BLaER1 (cell line): ENCODE results near the gene MARCHF6.
"Not testable (repeated sequence)": the region's sequence is repeated elsewhere in the genome, so short reads cannot be mapped to it uniquely, and the experiment has no call there.

ENCODE experiments used
- H3K27ac ChIP-seq: shearing (Covaris generic); formaldehyde crosslinking; 2 replicates; pipeline ENCODE4 v1.8.1; 2022
- H3K27me3 ChIP-seq: shearing (Covaris generic); formaldehyde crosslinking; 2 replicates; pipeline ENCODE4 v1.8.1; 2022
- H3K36me3 ChIP-seq: shearing (Covaris generic); formaldehyde crosslinking; 2 replicates; pipeline ENCODE4 v1.8.1; 2022
- H3K4me1 ChIP-seq: shearing (Covaris generic); formaldehyde crosslinking; 2 replicates; pipeline ENCODE4 v1.8.1; 2022
- H3K4me2 ChIP-seq: shearing (Covaris generic); formaldehyde crosslinking; 2 replicates; pipeline ENCODE4 v1.8.1; 2022
- H3K4me3 ChIP-seq: shearing (Covaris generic); formaldehyde crosslinking; 2 replicates; pipeline ENCODE4 v1.8.1; 2022
- H3K9ac ChIP-seq: shearing (Covaris generic); formaldehyde crosslinking; 2 replicates; pipeline ENCODE4 v1.8.1; 2022
- H3K9me3 ChIP-seq: shearing (Covaris generic); formaldehyde crosslinking; 2 replicates; pipeline ENCODE4 v1.8.1; 2022
- H4K20me1 ChIP-seq: shearing (Covaris generic); formaldehyde crosslinking; 2 replicates; pipeline ENCODE4 v1.8.1; 2022
- Cebpa-rat ChIP-seq: shearing (Covaris generic); IDR thresholded peaks from 2 replicates; pipeline ENCODE4 v1.8.1; 2022

MARCHF6 gene, protein sequence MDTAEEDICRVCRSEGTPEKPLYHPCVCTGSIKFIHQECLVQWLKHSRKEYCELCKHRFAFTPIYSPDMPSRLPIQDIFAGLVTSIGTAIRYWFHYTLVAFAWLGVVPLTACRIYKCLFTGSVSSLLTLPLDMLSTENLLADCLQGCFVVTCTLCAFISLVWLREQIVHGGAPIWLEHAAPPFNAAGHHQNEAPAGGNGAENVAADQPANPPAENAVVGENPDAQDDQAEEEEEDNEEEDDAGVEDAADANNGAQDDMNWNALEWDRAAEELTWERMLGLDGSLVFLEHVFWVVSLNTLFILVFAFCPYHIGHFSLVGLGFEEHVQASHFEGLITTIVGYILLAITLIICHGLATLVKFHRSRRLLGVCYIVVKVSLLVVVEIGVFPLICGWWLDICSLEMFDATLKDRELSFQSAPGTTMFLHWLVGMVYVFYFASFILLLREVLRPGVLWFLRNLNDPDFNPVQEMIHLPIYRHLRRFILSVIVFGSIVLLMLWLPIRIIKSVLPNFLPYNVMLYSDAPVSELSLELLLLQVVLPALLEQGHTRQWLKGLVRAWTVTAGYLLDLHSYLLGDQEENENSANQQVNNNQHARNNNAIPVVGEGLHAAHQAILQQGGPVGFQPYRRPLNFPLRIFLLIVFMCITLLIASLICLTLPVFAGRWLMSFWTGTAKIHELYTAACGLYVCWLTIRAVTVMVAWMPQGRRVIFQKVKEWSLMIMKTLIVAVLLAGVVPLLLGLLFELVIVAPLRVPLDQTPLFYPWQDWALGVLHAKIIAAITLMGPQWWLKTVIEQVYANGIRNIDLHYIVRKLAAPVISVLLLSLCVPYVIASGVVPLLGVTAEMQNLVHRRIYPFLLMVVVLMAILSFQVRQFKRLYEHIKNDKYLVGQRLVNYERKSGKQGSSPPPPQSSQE

DNA sequence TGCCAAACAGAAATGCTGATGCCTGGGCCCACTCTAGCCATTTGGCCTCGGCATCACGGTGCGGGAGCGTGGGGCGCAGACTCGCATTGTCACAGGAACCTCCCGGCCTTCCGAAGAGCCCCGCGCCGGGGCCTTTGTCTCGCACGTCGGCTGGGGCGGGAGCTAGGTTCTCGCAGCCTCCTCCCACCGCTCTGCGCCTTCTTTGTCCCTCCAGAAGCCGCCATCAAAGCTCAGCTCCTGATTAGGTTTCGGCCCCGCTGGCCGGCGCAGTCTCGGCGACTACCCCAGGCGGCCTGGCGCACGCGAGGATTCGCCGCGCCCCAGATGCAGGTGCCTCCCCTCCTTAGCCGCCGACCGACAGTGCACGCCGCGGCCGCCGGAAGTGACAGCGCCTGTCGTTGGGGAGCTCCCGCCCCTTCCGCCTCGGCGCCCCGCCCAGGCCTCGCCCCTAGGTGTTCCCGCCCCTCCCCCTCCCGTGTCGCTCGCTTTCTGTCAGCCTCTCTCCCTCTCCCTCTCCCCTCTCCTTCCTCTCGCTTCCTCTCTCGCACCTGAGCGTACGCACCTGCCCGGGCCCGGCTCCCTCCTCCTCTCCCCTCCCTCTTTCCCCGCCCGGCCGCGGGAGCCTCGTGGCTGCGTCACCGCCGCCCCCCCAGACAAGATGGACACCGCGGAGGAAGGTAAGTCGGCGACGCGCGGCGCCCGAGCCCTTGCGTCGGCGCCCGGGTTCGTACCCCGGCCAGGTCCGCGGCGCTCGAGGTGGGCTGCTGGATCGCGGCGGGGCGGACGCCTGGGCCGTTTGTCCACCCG is at the start of gene MARCHF6:
Gene MARCHF6 (plus strand): TSS at position 455 of the 807 bp plus-strand sequence. CDS start 204 bp downstream, at position 659.
- no peaks in the 10 kb centered on the region for H3K9me3 ChIP-seq
- H4K20me1 ChIP-seq = peaks cover 44% of the 10 kb centered on the region
- H3K4me3 ChIP-seq = peak within 1 kb of the TSS; percentile 92
- TF ChIP-seq Cebpa-rat = no peak
- H3K4me2 ChIP-seq = peak within 1 kb of the TSS; percentile 89
- H3K9ac ChIP-seq = peak within 1 kb of the TSS; percentile 94
- no peaks in the 10 kb centered on the region for H3K36me3 ChIP-seq
- peaks cover 47% of the 10 kb centered on the region for H3K4me1 ChIP-seq
- H3K27me3 ChIP-seq = no peaks in the 10 kb centered on the region
- peak within 1 kb of the TSS; percentile 96 for H3K27ac ChIP-seq

DNA sequence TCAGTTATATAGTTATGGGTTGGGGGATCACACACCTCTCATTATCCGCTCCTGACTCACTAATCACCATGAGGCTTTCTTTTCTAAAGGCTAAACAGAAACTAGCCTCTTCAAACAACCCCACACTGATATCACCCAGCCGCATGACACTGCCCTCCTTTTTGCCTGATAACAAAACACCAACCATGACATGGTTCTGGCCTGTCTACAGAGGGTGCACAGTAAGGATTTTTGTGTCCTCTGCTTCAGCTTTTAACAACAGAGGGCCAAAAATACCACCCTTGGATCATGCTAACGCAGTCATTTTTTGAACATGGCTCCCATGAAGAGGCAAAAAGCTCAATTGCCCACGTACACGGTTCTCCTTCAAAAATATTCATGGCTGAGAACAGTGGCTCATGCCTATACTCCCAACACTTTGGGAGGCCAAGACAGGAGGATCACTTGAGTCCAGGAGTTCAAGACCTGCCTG is 49.8 kb upstream of the MARCHF6 start:
- H3K9ac ChIP-seq = no peak overlapping the region
- H3K4me1 ChIP-seq = no peaks in the 10 kb centered on the region
- peaks cover 27% of the 10 kb centered on the region for H3K27me3 ChIP-seq
- H3K9me3 ChIP-seq = peaks cover 6% of the 10 kb centered on the region; the same call in 1 of the 2 replicates
- TF ChIP-seq Cebpa-rat = no peak
- no peak overlapping the region for H3K4me3 ChIP-seq
- H3K27ac ChIP-seq = no peak overlapping the region
- H4K20me1 ChIP-seq = no peaks in the 10 kb centered on the region
- H3K4me2 ChIP-seq = no peak overlapping the region
- H3K36me3 ChIP-seq = no peaks in the 10 kb centered on the region

DNA sequence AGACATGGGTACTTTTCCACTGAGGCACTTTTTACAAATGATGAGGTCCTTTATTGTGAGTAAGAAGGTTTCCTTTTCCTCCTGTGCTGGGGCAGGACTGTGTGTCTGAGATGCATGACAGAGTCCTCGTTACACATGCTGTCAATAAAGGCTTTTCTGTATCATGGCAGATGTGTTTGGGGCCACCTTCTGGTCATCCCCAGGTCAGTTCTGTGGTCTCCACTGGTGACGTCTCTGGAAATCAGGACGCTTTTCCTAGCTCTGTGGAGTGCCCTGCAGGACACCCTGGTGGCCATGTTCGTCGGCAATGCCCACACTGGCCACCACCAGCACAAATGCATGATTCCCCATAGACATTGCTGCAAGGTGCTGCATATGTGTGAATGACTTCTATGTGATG is 48.6 kb upstream of the MARCHF6 start:
- TF ChIP-seq Cebpa-rat = no peak
- Histone ChIP-seq H3K4me1 (no peaks in the 10 kb centered on the region), H3K27ac (no peak overlapping the region), H3K9me3 (peaks cover 6% of the 10 kb centered on the region; the same call in 1 of the 2 replicates), H3K9ac (no peak overlapping the region), H3K4me3 (no peak overlapping the region), H3K27me3 (peaks cover 30% of the 10 kb centered on the region), H3K36me3 (no peaks in the 10 kb centered on the region), H4K20me1 (no peaks in the 10 kb centered on the region), H3K4me2 (no peak overlapping the region)

DNA sequence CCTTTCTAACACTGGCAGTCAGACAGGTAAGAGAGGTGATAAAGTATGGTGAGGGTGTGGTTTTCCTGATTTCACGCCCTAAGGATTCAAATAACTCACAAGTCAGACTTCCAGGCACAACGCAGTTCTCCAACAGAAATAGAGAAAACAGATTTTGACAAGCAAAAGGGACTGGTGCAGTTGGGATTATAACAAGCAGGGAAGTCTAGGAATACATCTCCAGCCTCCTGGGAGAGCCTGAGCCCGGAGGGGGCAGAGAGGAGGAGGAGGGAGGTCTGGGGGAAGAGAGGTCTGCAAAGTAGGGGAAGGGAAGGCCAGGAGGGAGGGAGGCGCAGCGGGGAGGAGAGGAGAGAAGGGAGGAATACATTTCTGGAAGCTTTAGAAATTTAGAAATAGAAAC is 47.4 kb upstream of the MARCHF6 start:
- no peak overlapping the region for H3K4me3 ChIP-seq
- no peaks in the 10 kb centered on the region for H3K36me3 ChIP-seq
- no peak for TF ChIP-seq Cebpa-rat
- no peaks in the 10 kb centered on the region for H4K20me1 ChIP-seq
- no peaks in the 10 kb centered on the region for H3K4me1 ChIP-seq
- H3K4me2 ChIP-seq = no peak overlapping the region
- H3K27me3 ChIP-seq = peaks cover 30% of the 10 kb centered on the region
- peaks cover 6% of the 10 kb centered on the region; the same call in 1 of the 2 replicates for H3K9me3 ChIP-seq
- H3K9ac ChIP-seq = no peak overlapping the region
- no peak overlapping the region for H3K27ac ChIP-seq

DNA sequence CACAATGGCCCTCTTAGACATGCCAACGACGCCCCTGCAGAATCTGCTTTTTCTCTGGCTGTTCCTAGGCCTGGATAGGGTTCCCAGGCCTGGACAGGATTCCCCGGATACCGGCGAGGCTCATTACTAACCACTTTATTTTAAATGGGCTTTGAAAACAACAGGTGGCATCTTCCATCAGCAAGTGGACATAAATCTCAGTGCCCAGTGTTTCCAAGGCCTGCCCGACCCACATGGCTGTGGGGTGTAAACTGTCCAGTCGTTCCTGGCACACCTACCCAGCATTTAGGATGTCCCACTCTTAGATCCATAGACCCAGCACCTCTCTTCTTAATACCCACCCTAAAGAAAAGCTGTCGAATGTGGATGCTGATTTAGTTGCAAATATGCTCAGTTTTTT is 46.7 kb upstream of the MARCHF6 start:
- no peak overlapping the region for H3K9ac ChIP-seq
- H3K9me3 ChIP-seq = peaks cover 6% of the 10 kb centered on the region; the same call in 1 of the 2 replicates
- no peaks in the 10 kb centered on the region for H4K20me1 ChIP-seq
- no peaks in the 10 kb centered on the region for H3K36me3 ChIP-seq
- no peak overlapping the region for H3K4me3 ChIP-seq
- TF ChIP-seq Cebpa-rat = no peak
- H3K27me3 ChIP-seq = peaks cover 30% of the 10 kb centered on the region
- no peak overlapping the region for H3K27ac ChIP-seq
- no peak overlapping the region for H3K4me2 ChIP-seq
- no peaks in the 10 kb centered on the region for H3K4me1 ChIP-seq

DNA sequence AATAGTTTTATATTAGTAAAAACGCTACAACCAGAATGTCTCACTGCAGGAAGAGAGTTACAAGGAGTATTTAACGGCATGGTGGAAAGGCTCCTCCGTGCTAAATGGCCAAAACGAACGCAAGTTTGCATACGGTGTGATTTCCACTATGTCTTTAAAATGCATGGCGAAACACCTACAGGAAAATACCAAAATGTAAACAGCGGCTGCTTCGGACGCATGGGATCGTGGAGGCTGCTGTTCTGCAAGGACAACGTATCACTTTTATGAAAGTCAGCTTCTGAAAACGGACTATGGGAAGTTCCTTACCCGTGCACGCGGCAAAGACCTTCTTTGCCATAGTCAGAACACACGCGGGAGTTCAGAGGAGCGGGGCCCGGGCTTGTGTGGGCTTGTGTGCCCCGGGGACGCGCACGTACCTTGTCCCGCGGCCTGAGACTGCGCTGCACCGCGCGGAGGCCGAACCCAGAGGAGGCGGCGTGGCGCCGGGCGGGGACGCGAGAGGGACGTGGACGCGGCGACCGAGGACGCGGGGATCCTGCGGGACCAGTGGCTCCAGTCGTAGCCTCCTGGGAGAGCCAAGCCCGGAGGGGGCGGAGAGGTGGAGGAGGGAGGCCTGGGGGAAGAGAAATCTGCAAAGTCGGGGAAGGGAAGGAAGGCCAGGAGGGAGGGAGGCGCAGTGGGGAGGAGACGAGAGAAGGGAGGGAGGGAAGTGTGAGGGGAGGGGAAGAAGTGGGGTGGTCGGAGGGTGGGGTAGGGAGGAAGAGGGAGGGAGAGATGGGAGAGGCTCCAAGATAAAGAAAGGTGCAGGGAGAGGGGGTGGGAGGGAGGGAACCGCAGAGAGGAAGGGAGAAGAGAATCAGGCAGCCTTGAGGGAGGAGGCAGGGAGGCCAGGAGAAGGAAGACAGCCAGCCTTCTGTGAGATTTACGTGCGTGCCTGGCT is 46.0 kb upstream of the MARCHF6 start, which contains the start of gene CMBL:
Gene CMBL (minus strand): TSS at position 697 of the 943 bp plus-strand sequence. CDS start 17,140 bp downstream, outside the sequence.
- no peak for TF ChIP-seq Cebpa-rat
- Histone ChIP-seq H3K4me3 (no peak within 1 kb of the TSS), H3K4me2 (no peak within 1 kb of the TSS), H4K20me1 (no peaks in the 10 kb centered on the region), H3K9me3 (peaks cover 6% of the 10 kb centered on the region; the same call in 1 of the 2 replicates), H3K9ac (no peak within 1 kb of the TSS), H3K4me1 (no peaks in the 10 kb centered on the region), H3K27me3 (peaks cover 30% of the 10 kb centered on the region), H3K27ac (no peak within 1 kb of the TSS), H3K36me3 (no peaks in the 10 kb centered on the region)

DNA sequence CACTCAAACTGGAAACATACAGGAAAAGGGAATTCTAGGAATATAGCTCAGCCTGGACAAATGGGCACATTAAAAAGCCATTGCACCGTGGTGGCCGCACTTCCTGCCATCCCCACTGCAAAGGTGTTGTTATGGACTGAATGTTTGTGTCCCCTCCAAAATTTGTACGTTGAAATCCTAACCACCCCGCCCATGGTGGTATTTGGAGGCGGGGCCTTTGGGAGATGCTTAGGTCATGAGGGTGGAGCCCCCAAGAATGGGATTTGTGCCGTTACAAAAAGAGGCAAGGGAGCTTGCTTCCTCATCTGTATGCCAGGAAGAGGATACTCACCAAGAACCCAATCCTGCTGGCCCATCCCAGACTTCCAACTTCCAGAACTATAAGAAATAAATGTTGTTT is 44.7 kb upstream of the MARCHF6 start:
- Histone ChIP-seq H3K9me3 (peaks cover 6% of the 10 kb centered on the region; the same call in 1 of the 2 replicates), H3K4me3 (no peak overlapping the region), H3K36me3 (no peaks in the 10 kb centered on the region), H4K20me1 (no peaks in the 10 kb centered on the region), H3K4me1 (no peaks in the 10 kb centered on the region), H3K9ac (no peak overlapping the region), H3K27me3 (peaks cover 30% of the 10 kb centered on the region), H3K27ac (no peak overlapping the region), H3K4me2 (no peak overlapping the region)
- no peak for TF ChIP-seq Cebpa-rat

DNA sequence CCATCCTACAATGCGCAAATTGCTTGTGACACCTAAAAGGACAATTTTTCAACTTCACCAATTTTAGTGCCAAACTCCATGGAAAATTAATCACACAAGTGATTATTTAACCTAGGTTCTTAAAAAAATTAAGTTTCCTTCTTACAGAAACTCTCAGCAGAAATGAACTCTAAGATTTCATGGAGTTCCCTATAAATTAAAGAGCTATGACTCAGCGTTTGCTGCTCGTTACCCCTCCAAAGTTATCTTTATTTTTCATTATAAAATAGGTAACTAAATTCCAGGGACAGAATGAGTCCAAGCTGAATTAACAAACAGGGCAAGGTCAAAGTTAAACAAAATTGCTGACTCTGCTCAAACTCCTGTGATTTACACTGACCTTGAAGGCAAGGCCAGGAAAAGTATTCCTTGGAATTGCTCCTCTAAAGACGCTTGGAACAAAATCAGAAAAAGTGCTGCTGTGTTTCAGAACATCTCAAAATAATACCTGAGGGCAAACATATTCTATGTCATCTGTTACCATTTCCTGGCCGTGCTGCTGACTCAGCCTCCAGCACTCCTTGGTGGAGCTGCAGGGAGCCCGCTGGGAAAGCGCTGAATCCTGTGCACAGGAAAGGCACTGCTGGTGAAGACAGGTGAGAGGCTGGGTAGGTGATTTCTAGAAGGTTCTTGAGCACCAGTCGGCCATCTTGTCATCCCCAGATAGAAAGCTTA is 43.3 kb upstream of the MARCHF6 start:
- H3K27me3 ChIP-seq = peaks cover 30% of the 10 kb centered on the region
- H3K9ac ChIP-seq = no peak overlapping the region
- H3K9me3 ChIP-seq = peaks cover 6% of the 10 kb centered on the region; the same call in 1 of the 2 replicates
- no peaks in the 10 kb centered on the region for H3K4me1 ChIP-seq
- no peak overlapping the region for H3K4me2 ChIP-seq
- no peak overlapping the region for H3K27ac ChIP-seq
- H4K20me1 ChIP-seq = no peaks in the 10 kb centered on the region
- H3K36me3 ChIP-seq = no peaks in the 10 kb centered on the region
- no peak for TF ChIP-seq Cebpa-rat
- no peak overlapping the region for H3K4me3 ChIP-seq

DNA sequence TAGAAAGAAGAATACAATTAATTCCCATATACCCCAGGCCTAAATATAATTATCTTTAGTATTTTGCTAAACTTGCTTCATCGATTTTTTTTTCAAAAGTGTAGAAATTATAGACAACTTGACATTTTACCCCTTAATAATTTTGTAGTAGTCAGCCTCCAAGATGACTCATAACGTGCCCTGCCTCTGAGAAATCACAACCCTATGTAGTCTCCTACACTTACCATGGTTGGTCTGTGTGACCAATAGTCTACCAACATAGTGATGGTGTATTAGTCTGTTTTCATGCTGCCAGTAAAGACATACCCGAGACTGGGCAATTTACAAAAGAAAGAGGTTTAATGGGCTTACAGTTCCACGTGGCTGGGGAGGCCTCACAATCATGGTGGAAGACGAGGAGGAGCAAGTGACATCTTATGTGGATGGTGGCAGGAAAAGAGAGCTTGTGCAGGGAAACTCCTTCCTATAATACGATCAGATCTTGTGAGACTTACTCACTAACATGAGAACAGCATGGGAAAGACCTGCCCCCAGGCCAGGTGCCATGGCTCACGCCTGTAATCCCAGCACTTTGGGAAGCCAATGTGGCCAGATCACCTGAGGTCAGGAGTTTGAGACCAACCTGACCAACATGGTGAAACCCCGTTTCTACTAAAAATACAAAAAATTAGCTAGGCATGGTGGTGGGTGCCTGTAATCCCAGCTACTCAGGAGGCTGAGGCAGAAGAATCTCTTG is 42.5 kb upstream of the MARCHF6 start:
- H3K4me3 ChIP-seq, H3K4me1 ChIP-seq, H3K9me3 ChIP-seq, H3K9ac ChIP-seq, H4K20me1 ChIP-seq, H3K27ac ChIP-seq, H3K36me3 ChIP-seq, H3K4me2 ChIP-seq: not testable (repeated sequence)
- peaks cover 29% of the 10 kb centered on the region for H3K27me3 ChIP-seq
